HCT116 (cell line): ENCODE results near the gene RAD51D.

Experiments
- CEBPB ChIP-seq: IDR thresholded peaks from 2 replicates; pipeline ENCODE4 v1.6.1; 2012; ENCODE audit warnings: low read depth
- EZH2 ChIP-seq: fragments of 200-600 bp; sonication (generic); IDR thresholded peaks from 2 replicates; pipeline ENCODE4 v1.6.1; 2017; ENCODE audit warnings: antibody characterized with exemption, mixed run types
- EZH2phosphoT487 ChIP-seq: fragments of 200-600 bp; IDR thresholded peaks from 2 replicates; pipeline ENCODE4 v1.6.1; 2018; ENCODE audit warnings: antibody characterized with exemption, borderline replicate concordance
- JUND ChIP-seq: IDR thresholded peaks from 2 replicates; pipeline ENCODE4 v1.6.1; 2012
- POLR2A ChIP-seq: IDR thresholded peaks from 2 replicates; pipeline ENCODE4 v1.7.0; 2011; ENCODE audit warnings: borderline replicate concordance; ENCODE audit not compliant: insufficient read depth, insufficient read length; ENCODE audit errors: extremely low read depth
- POLR2AphosphoS5 ChIP-seq: IDR thresholded peaks from 2 replicates; pipeline ENCODE4 v1.6.1; 2011; ENCODE audit warnings: mild to moderate bottlenecking, low read depth, low read length, moderate library complexity
- RAD21 ChIP-seq: IDR thresholded peaks from 2 replicates; pipeline ENCODE4 v1.6.1; 2012; ENCODE audit warnings: low read depth, mild to moderate bottlenecking
- SIN3A ChIP-seq: IDR thresholded peaks from 2 replicates; pipeline ENCODE4 v1.6.1; 2012; ENCODE audit warnings: low read depth
- YY1 ChIP-seq: IDR thresholded peaks from 2 replicates; pipeline ENCODE4 v1.6.1; 2011; ENCODE audit warnings: low read length, low read depth, moderate library complexity, mild to moderate bottlenecking; ENCODE audit not compliant: insufficient replicate concordance; ENCODE audit errors: extremely low read depth
- ZNF274 ChIP-seq: fragments of 200-500 bp; sonication (Bioruptor generic); IDR thresholded peaks from 2 replicates; pipeline ENCODE4 v1.6.1; 2014; ENCODE audit warnings: mild to moderate bottlenecking, low read depth, low read length, inconsistent platforms
- TF ChIP-seq, protein P1 (sequence below): IDR thresholded peaks from 2 replicates; pipeline ENCODE4 v1.6.1; 2012
- TF ChIP-seq, protein P2 (sequence below), 3 experiments: fragments of 200-600 bp in 1 of 3; sonication (generic) in 1 of 3; IDR thresholded peaks in 2 of 3; conservative IDR thresholded peaks in 1 of 3; 2 replicates each; pipeline ENCODE4 v1.5.1; 2012 to 2017; ENCODE audit warnings: low read depth in 2 of 3, low read length in 2 of 3, antibody characterized with exemption in 1 of 3, borderline replicate concordance in 1 of 3, control low read depth in 1 of 3, mild to moderate bottlenecking in 1 of 3, mixed read lengths in 1 of 3, mixed run types in 1 of 3, moderate library complexity in 1 of 3; ENCODE audit not compliant: insufficient read depth in 1 of 3
- TF ChIP-seq, protein P3 (sequence below): IDR thresholded peaks from 2 replicates; pipeline ENCODE4 v1.6.1; 2012; ENCODE audit warnings: low read depth

DNA sequence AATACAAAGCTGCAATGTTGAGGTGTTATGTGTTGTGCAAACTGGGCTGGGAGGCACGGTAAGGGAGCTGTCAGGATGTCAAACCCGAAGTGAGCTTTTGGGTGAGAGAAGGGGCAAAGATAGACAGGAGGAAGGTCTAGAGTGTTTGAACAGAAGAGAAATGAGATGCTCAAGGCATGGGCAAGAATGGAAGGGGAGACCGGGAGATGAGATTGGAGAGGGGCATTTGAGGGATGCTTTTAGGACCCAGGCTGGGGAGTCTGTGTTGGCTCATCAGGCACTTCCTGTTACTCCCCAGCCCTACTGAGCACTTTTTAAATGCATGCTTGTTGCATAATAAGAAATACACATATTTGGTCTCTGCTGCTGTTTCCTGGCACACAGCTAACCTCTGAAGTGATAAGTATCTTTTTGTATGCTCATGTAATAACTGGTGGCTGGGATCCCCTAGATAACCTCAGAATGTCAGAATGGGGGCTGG lies 41.7 kb upstream of the RAD51D start:
- TF ChIP-seq, protein P1, sequence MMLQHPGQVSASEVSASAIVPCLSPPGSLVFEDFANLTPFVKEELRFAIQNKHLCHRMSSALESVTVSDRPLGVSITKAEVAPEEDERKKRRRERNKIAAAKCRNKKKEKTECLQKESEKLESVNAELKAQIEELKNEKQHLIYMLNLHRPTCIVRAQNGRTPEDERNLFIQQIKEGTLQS, result no peak
- TF ChIP-seq, protein P2, sequence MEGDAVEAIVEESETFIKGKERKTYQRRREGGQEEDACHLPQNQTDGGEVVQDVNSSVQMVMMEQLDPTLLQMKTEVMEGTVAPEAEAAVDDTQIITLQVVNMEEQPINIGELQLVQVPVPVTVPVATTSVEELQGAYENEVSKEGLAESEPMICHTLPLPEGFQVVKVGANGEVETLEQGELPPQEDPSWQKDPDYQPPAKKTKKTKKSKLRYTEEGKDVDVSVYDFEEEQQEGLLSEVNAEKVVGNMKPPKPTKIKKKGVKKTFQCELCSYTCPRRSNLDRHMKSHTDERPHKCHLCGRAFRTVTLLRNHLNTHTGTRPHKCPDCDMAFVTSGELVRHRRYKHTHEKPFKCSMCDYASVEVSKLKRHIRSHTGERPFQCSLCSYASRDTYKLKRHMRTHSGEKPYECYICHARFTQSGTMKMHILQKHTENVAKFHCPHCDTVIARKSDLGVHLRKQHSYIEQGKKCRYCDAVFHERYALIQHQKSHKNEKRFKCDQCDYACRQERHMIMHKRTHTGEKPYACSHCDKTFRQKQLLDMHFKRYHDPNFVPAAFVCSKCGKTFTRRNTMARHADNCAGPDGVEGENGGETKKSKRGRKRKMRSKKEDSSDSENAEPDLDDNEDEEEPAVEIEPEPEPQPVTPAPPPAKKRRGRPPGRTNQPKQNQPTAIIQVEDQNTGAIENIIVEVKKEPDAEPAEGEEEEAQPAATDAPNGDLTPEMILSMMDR (IDR thresholded peaks at IDR 0.05 in 2 of 3, conservative IDR thresholded peaks at IDR 0.05 in 1 of 3; ENCODE audit: borderline replicate concordance in 1 of 3, insufficient read depth in 1 of 3, low read depth in 2 of 3, low read length in 2 of 3), result no peak
- TF ChIP-seq EZH2 (no peak), POLR2A (no peak), RAD21 (no peak), EZH2phosphoT487 (no peak), ZNF274 (no peak), CEBPB (no peak), JUND (no peak), SIN3A (no peak), YY1 (no peak), POLR2AphosphoS5 (no peak)
- TF ChIP-seq, protein P3, sequence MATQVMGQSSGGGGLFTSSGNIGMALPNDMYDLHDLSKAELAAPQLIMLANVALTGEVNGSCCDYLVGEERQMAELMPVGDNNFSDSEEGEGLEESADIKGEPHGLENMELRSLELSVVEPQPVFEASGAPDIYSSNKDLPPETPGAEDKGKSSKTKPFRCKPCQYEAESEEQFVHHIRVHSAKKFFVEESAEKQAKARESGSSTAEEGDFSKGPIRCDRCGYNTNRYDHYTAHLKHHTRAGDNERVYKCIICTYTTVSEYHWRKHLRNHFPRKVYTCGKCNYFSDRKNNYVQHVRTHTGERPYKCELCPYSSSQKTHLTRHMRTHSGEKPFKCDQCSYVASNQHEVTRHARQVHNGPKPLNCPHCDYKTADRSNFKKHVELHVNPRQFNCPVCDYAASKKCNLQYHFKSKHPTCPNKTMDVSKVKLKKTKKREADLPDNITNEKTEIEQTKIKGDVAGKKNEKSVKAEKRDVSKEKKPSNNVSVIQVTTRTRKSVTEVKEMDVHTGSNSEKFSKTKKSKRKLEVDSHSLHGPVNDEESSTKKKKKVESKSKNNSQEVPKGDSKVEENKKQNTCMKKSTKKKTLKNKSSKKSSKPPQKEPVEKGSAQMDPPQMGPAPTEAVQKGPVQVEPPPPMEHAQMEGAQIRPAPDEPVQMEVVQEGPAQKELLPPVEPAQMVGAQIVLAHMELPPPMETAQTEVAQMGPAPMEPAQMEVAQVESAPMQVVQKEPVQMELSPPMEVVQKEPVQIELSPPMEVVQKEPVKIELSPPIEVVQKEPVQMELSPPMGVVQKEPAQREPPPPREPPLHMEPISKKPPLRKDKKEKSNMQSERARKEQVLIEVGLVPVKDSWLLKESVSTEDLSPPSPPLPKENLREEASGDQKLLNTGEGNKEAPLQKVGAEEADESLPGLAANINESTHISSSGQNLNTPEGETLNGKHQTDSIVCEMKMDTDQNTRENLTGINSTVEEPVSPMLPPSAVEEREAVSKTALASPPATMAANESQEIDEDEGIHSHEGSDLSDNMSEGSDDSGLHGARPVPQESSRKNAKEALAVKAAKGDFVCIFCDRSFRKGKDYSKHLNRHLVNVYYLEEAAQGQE, result no peak
